Kidney tubule cell (primary cell): ENCODE data around the gene ACSS3.

Source experiments
- DNase-seq: peaks from one replicate; pipeline ENCODE4 v3.0.0-alpha.2; 2018; ENCODE audit warnings: low spot score

Gene ACSS3

DNA sequence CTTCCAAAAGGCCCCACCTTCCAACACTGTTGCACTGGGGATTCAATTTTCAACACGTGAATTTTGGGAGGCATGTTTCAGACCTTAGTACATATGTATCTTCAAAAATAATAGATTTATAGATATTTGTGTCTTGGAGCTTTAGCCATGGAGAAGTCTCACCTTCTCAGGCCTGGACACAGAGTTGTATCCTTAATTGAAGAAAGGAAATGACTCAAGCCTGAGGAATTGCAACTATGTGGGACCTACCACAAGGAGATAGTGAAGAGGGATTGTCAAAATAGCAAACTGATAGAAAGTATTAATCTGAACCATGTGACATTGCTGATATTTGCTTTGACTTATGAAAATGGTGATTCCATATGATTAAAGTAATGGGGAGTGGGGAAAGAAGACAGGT, 89.8 kb downstream of the ACSS3 start:
- DNase-seq, result peak; percentile 73

- DNase-seq, result no peak
Observed at GRCh38 chr12:81168445-81168844, 90.6 kb downstream of the ACSS3 start.

DNA sequence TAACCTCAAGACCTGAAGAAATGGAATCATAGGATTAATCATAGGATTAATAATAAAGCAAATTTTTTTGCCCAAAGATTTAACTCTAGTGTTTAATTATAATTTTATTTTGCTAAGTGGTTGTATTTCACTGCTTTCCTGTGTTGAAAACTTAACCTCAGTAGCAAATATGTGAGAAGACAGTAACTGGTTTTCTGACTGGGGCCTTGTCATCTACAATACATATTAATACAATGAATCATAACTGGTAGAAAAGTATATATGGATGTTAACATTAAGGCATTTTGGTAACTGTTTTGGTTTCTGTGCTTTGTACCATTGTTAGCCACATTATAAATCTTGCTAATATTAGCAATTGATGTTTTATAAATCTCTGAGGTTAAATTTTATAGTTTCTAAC, 92.2 kb downstream of the ACSS3 start:
- peak; percentile 13 for DNase-seq

- no peak for DNase-seq
Observed at GRCh38 chr12:81172851-81173250, 95.0 kb downstream of the ACSS3 start.

DNA sequence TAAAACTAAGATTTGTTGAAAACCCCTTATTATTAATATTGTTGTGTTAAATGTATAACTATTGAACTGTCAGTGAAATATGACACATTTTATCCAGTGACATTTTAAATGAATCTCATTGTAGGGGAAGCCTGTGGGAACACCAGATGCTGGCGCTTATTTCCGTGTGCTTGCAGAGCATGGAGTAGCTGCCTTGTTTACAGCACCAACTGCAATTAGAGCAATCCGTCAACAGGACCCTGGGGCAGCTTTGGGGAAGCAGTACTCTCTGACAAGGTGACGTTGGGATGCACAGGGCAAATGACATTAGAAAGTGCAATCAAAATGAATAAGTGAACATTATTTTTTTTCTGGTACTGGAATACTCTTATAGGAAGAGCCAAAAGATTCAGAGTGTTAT, 96.8 kb downstream of the ACSS3 start:
- DNase-seq, result no peak

DNA sequence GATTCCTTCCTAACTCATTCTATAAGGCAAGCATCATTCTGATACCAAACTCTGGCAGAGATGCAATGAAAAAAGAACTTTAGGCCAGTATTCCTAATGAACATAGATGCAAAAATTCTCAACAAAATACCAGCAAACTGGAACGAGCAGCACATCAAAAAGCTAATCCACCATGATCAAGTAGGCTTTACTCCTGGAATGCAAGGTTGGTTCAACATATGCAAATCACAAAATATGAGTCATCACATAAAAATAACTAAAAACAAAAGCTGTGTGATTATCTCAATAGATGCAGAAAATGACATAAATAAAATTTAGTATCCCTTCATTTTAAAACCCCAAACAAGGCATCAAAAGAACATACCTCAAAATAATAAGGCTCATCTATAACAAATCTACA, 98.9 kb downstream of the ACSS3 start:
- no peak for DNase-seq

- no peak for DNase-seq
Observed at GRCh38 chr12:81181691-81182090, 103.8 kb downstream of the ACSS3 start.

- no peak for DNase-seq
Observed at GRCh38 chr12:81187686-81188085, 109.8 kb downstream of the ACSS3 start.

GRCh38 chr12:81196595-81196994, 118.7 kb downstream of the ACSS3 start:
- DNase-seq, result no peak

- DNase-seq, result peak; percentile 67
Observed at GRCh38 chr12:81200561-81200960, 122.7 kb downstream of the ACSS3 start.

- no peak for DNase-seq
Observed at GRCh38 chr12:81203671-81204204, 125.9 kb downstream of the ACSS3 start.

GRCh38 chr12:81205416-81205815, 127.5 kb downstream of the ACSS3 start:
- no peak for DNase-seq

DNA sequence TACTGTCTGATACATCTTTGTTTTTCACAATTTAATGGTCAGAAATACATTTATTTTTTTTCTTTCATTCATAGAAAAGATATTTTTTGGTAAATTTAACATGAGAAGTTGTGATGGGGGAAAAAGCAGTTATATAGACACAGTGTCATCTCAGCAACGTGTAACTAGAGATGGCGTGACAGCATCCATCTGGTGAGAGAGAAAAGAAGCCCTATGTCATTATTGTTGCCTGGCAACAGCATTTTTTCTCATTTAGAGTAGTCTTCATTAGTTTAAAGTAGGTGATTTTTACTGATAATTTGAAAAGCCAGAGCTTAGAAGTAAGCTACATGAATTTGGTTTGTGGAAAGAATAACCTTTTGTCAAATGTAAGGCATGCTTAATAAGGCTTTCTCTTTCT, 128.6 kb downstream of the ACSS3 start:
- DNase-seq, result no peak

- DNase-seq, result no peak
Observed at GRCh38 chr12:81207173-81207572, 129.3 kb downstream of the ACSS3 start.

DNA sequence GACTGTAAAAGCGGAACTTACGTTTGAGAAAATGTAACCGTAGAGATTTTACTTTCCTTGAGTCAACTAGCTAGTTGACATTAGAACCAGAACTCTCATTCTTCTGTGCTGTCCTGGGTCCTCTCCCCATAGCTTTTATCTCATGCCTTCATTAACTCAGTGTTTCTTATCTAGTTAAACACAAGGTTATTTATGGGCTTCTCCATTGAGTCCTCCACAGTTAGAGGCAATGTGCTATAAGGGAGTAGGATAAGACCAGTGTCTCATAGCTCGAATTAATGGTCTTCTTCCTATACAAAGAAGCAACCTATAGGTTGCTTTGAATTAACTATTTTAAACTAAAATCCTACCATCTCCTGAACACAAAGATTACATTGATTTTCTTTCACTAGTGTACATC, 129.8 kb downstream of the ACSS3 start:
- DNase-seq, result no peak

- DNase-seq, result no peak
Observed at GRCh38 chr12:81208187-81208911, 130.5 kb downstream of the ACSS3 start.

DNA sequence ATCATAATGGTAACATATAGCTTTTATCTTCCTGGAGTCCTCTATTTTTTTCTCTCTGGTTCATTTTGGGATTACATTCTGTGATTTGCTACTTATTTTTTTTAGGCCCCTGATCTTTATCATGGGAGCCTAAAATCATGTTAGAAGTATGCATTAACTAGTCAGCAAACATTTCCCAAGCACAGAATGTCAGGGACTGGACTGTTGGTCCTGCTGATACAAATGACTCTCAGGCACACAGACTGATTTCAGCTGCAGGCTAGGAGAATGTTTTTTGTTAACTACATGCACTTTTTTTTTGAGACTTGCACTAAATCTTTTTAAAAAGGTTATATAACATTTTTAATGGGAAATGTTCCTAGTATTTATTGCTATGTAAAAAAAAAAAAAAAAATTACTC, 131.1 kb downstream of the ACSS3 start:
- DNase-seq, result no peak

DNA sequence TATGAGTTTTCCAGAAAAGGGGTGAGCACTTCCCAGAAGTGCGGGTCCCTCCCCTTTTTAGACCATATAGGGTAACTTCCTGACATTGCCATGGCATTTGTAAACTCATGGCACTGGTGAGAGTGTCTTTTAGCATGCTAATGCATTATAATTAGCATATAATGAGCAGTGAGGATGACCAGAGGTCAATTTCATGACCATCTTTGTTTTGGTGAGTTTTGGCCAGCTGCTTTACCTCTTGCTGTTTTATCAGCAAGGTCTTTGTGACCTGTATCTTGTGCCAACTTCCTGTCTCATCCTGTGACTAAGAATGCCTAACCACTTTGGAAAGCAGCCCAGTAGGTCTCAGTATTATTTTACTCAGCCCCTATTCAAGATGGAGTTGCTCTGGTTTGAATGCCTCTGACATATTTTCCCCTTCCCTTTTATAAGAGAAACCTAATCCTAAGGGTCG, 131.9 kb downstream of the ACSS3 start:
- peak; percentile 79 for DNase-seq

- no peak for DNase-seq
Observed at GRCh38 chr12:81211306-81211705, 133.4 kb downstream of the ACSS3 start.

- DNase-seq, result no peak
Observed at GRCh38 chr12:81212996-81213696, 135.3 kb downstream of the ACSS3 start.

DNA sequence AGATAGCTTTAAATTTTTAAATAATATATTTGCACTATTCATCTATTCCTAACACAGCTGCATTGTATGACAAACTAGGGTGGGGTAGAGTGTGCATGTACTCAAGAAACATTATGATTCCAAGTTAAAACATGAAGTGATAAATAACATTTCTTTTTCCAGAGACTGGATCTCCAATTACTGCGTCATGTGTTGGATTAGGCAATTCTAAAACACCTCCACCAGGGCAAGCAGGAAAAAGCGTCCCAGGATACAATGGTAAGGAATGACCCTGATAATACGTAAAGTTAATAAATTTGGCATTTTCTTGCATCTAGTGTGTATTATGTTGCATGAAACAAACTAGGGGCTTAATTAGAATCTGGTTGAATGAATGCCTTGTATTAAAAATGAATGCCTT, 138.9 kb downstream of the ACSS3 start:
- DNase-seq, result no peak

GRCh38 chr12:81221681-81222080, 143.8 kb downstream of the ACSS3 start:
- DNase-seq, result no peak

DNA sequence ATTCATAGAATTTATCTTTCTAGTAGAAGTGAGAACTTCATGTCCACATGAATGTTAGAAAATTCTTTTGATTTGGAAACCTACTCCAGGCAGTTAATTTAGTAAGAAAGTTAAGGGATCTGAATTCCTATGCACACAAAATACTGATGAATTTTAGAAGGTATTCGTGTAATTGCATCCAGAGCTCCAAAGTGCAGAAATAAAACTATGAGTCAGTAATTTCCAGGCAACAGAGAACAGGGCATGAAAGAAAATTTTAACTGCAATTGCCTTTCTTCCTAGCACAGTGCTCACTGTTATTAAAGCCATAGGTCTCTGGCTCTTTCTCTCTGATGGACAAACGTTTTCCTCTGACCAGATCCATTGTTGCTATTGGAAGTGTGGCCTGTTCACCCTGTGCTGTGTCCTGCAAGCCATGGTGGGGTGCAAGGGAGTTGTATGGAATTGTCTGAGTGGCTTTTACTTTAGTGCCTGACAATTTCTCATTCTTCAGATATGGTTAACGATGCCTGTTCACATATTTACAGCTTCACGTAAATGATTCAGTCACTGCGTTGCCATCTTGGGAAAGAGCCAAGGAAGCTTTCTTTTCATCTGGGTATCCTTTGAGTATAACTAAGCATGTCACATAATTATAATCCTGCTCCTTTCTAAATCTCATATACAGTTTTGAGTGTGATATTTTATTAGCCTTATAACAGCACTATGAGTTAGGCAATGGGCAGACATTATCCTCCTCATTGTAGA, 145.1 kb downstream of the ACSS3 start:
- DNase-seq, result no peak
